Stomach (tissue), 9 donors: ENCODE measurements around the gene VCPKMT. TPM values are rescaled to one million over a fixed set of nuclear protein-coding genes. Genes with fewer than 3 reads are reported as not detected.

ENCODE experiments used
- DNase-seq, 2 donors: peaks; one replicate each; pipeline versions ENCODE4 v3.0.0 to v3.0.0-alpha.2; 2013 to 2019
- H3K27ac ChIP-seq, 5 donors: fragments of 200-600 bp in 4 of 5; sonication (generic) in 4 of 5; one replicate each; pipeline ENCODE4 v1.5.1; 2013 to 2019; ENCODE audit warnings: mild to moderate bottlenecking in 1 of 5, moderate library complexity in 1 of 5
- H3K27me3 ChIP-seq, 3 donors: fragments of 200-600 bp; sonication (generic); one replicate each; pipeline ENCODE4 v1.5.1; 2017 to 2019; ENCODE audit warnings: mixed run types in 1 of 3
- H3K36me3 ChIP-seq, 4 donors: fragments of 200-600 bp; sonication (generic); 1 replicate in 3 of 4; 2 replicates in 1 of 4; pipeline ENCODE4 v1.5.1; 2016 to 2019
- H3K4me1 ChIP-seq, 4 donors: fragments of 200-600 bp; sonication (generic); one replicate each; pipeline ENCODE4 v1.5.1; 2016 to 2019
- H3K4me3 ChIP-seq, 4 donors: fragments of 200-600 bp; sonication (generic) in 3 of 4; one replicate each; pipeline ENCODE4 v1.5.1; 2016 to 2019; ENCODE audit warnings: mild to moderate bottlenecking in 1 of 4
- H3K9me3 ChIP-seq, 4 donors: fragments of 200-600 bp; sonication (generic); one replicate each; pipeline ENCODE4 v1.5.1; 2016 to 2019
- CTCF ChIP-seq, 7 experiments: fragments of 450-650 bp in 4 of 7; fragments of 200-600 bp in 3 of 7; sonication (generic) in 3 of 7; IDR thresholded peaks; one replicate each; pipeline ENCODE4 v1.5.1; 2016 to 2019; ENCODE audit warnings: antibody characterized with exemption in 7 of 7, control low read depth in 2 of 7, mild to moderate bottlenecking in 1 of 7
- EP300 ChIP-seq: sonication (generic); formaldehyde crosslinking; IDR thresholded peaks from one replicate; pipeline ENCODE4 v1.6.1; 2017; ENCODE audit warnings: antibody characterized with exemption
- POLR2A ChIP-seq, 4 donors: fragments of 450-650 bp; IDR thresholded peaks; one replicate each; pipeline ENCODE4 v1.6.1; 2016; ENCODE audit warnings: antibody characterized with exemption in 4 of 4, control low read depth in 2 of 4, mild to moderate bottlenecking in 1 of 4, moderate library complexity in 1 of 4
- POLR2AphosphoS5 ChIP-seq, 3 donors: sonication (generic); formaldehyde crosslinking; IDR thresholded peaks; one replicate each; pipeline ENCODE4 v1.6.1; 2016; ENCODE audit warnings: antibody characterized with exemption in 3 of 3
- WGBS, 5 donors: extraction: QIAGEN DNeasy Blood & Tissue Kit in 3 of 5; methylation state at CpG; one replicate each; pipeline versions ENCODE4 v1.1.5 to v1.1.7; 2013 to 2018; 5-methylcytosine and 5-hydroxymethylcytosine counted together
- intact Hi-C: fragments of 100-400 bp; cut with DNase I; formaldehyde crosslinking; loops from one replicate; pipeline ENCODE4 v1.15.1; 2023; ENCODE audit warnings: low total_unique reads
- polyA plus RNA-seq, 3 donors: library from polyadenylated mRNA; stranded (reverse); fragments of 200-250 nt; gene quantifications; one replicate each; pipeline ENCODE4 v1.2.3, GENCODE V29; 2013
- small RNA-seq, 4 donors: library from RNA; depleted of rRNA; stranded (forward); fragments of <200 nt; gene quantifications; one replicate each; pipeline ENCODE3, GENCODE V24; 2016
- total RNA-seq, 5 donors: library from RNA; depleted of rRNA; stranded (reverse); fragments of >200 nt; gene quantifications; one replicate each; pipeline versions ENCODE4 v1.1.0 to v1.2.3, GENCODE V29; 2014 to 2016
- donor health status: healthy with polysubstance abuse.
- donor health status: Bipolar disorder and iron deficiency.
- donor health status: healthy.

VCPKMT gene
- total and polyA plus RNA-seq, 8 donors: 1.3 to 11.6 (median 4.9) TPM; not detected in 1

- Histone ChIP-seq H3K4me3 (no peak overlapping the region), H3K9me3 (no peaks in the 10 kb centered on the region), H3K36me3 (no peaks in the 10 kb centered on the region), H3K4me1 (peaks cover 28 to 34% (median 30%) of the 10 kb centered on the region in 4 donors), H3K27me3 (no peaks in the 10 kb centered on the region), H3K27ac (peak overlapping the region; percentile 47 to 86 (median 79))
- 41 to 62% (median 46%) methylated on average over 12 of the region's 12 CpGs for WGBS, 5 donors
- DNase-seq: peak in 1 of 2 donors; percentile 76
- TF ChIP-seq CTCF (IDR thresholded peaks at IDR 0.05): peak in 2 of 7 experiments; percentile 7 to 9
- TF ChIP-seq POLR2AphosphoS5 (IDR thresholded peaks at IDR 0.05): no peak
- intact Hi-C loops: no loop called here
Observed at GRCh38 chr14:50060871-50061663, 55.3 kb downstream of the VCPKMT start.

DNA sequence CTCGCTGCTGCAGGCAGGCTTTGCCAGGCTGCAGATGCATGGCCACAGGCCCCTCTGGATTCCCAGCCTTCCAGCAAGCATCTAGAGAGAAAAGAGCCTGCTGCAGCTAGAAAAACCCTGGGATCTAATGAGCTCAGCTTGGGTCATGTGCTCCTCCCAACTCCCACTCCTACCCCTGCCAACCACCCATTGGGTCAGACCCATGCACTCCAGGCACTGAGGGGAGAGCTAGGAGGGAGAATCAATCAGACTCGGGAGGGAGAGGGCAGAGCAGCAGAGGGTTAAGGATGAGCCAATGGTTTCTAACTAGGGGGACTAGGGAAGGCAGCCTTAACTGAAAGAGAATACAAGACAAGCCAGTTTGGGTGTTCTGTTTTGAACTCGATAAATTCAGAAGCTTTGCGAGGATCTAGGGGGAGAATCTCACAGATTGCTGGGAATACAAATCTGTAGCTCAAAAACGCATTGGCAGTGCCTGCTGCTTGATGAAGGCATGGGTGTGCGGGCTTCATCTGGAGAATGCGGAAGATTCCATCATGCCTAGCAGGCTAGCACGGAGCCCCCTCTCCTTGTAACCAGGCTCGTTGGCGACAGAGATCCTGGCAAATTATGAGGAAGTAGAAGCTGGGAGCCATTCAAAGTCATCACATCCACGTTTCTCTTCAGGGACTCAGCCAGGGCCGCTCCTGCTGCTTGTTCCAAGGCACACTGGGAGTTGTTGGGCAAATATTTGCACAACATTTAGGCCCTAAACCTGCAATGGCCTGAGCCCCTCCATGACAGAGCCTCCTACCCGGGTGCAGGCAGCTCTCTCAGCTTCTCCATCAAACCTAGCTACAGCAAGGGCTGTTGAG, 56.4 kb downstream of the VCPKMT start:
- peaks cover 28 to 41% (median 30%) of the 10 kb centered on the region in 4 donors for H3K4me1 ChIP-seq
- WGBS, 5 donors: 65 to 82% (median 71%) methylated on average over 13 of the region's 13 CpGs
- H3K4me3 ChIP-seq: no peak overlapping the region

More for the DNA sequence above, 56.4 kb downstream of the VCPKMT start:
- no peaks in the 10 kb centered on the region for H3K9me3 ChIP-seq
- no peak for DNase-seq
- H3K27ac ChIP-seq: peak overlapping the region in 4 of 5 donors; percentile 76 to 86 (median 81)
- intact Hi-C loops: no loop called here
- H3K36me3 ChIP-seq: no peaks in the 10 kb centered on the region
- H3K27me3 ChIP-seq: no peaks in the 10 kb centered on the region
- TF ChIP-seq POLR2A (IDR thresholded peaks at IDR 0.05) (no peak), CTCF (IDR thresholded peaks at IDR 0.05) (no peak), POLR2AphosphoS5 (IDR thresholded peaks at IDR 0.05) (no peak), EP300 (no peak)

Small RNA genes within 50 kb of the gene (small RNA-seq; reads per million reads assigned to genes)
- 0 reads per million in 4 donors for gene RF00019

Other genes with a start within 250 kb of the VCPKMT start
- gene ARF6, start 223.5 kb downstream of the VCPKMT start, total RNA-seq: 100 to 1,000 TPM in 1 of 5 donors, 10 to 100 TPM in 4; 19.8 to 104 (median 54.9) TPM
- gene ARF6, start 223.5 kb downstream of the VCPKMT start, polyA plus RNA-seq: 10 to 100 TPM; 31.7 to 61.3 (median 35.0) TPM
- gene SOS2, start 115.0 kb upstream of the VCPKMT start, total RNA-seq: 10 to 100 TPM; 26.1 to 69.0 (median 30.8) TPM
- gene SOS2, start 115.0 kb upstream of the VCPKMT start, polyA plus RNA-seq: 10 to 100 TPM in 1 of 3 donors, 1 to 10 TPM in 2; 5.8 to 11.8 (median 8.9) TPM
- 10 to 100 TPM in 2 of 5 donors, 1 to 10 TPM in 3; 1.2 to 31.7 (median 8.7) TPM for gene L2HGDH, start 195.7 kb upstream of the VCPKMT start, total RNA-seq
- gene L2HGDH, start 195.7 kb upstream of the VCPKMT start, polyA plus RNA-seq: 1 to 10 TPM; 1.4 to 3.5 (median 2.9) TPM
- gene DMAC2L, start 195.8 kb upstream of the VCPKMT start, total RNA-seq: 10 to 100 TPM in 2 of 5 donors, 1 to 10 TPM in 3; 1.3 to 83.4 (median 9.0) TPM
- 10 to 100 TPM; 13.5 to 34.7 (median 18.5) TPM for gene DMAC2L, start 195.8 kb upstream of the VCPKMT start, polyA plus RNA-seq